Fibroblast of skin of left biceps (primary cell): ENCODE results near the gene SERPINA9.
"Not testable (repeated sequence)": the region's sequence is repeated elsewhere in the genome, so short reads cannot be mapped to it uniquely, and the experiment has no call there.

Source experiments
- DNase-seq, 2 experiments: peaks; one replicate each; pipeline ENCODE4 v3.0.0-alpha.2; 2013; ENCODE audit warnings: low read depth in 2 of 2

Gene SERPINA9, protein sequence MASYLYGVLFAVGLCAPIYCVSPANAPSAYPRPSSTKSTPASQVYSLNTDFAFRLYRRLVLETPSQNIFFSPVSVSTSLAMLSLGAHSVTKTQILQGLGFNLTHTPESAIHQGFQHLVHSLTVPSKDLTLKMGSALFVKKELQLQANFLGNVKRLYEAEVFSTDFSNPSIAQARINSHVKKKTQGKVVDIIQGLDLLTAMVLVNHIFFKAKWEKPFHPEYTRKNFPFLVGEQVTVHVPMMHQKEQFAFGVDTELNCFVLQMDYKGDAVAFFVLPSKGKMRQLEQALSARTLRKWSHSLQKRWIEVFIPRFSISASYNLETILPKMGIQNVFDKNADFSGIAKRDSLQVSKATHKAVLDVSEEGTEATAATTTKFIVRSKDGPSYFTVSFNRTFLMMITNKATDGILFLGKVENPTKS

DNA sequence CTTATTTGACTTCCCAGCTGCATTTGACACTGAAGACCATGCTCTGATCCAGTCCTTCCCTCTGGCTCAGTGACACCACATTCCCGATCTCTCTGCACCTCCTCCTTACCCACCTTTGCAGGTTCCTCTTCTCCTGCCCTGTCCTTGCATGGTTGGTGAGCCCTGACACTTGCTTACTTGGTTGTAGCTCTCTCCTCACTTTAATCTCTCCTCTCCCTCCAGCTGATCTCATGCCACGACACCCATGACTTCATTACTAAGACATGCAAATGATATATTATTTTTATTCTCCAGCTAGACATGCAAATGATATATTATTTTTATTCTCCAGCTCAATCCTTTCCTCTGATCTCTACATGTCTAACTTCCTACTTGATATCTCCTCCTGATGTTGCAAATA, at the start of gene SERPINA9:
Gene SERPINA9, minus strand, starts transcription at position 175 of the 400 bp plus-strand sequence. CDS start 6,357 bp downstream, outside the sequence.
- DNase-seq, result no peak

DNA sequence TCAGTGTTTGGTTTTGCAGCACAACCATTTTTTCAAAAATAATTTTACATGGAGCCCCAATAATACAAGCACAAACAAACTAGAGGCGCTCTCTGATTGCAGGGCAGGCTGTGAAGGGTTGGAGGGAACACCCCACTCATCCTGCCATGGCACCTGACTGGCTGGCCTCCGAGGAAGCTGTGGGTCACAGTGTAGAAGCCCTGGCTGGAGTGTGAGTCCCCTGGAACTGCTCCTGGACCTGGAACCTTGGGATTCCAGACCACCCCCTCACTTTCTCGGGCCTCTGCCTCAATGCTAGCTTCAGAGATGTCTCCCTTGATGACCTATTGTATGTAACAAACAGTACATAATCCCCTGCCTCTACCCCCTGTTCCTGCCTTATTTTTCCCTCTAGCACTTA, 48.1 kb upstream of the SERPINA9 start:
- no peak for DNase-seq

- DNase-seq, result no peak
Observed at GRCh38 chr14:94523265-94523664, 47.3 kb upstream of the SERPINA9 start.

- DNase-seq, result no peak
Observed at GRCh38 chr14:94522115-94522724, 46.2 kb upstream of the SERPINA9 start.

DNA sequence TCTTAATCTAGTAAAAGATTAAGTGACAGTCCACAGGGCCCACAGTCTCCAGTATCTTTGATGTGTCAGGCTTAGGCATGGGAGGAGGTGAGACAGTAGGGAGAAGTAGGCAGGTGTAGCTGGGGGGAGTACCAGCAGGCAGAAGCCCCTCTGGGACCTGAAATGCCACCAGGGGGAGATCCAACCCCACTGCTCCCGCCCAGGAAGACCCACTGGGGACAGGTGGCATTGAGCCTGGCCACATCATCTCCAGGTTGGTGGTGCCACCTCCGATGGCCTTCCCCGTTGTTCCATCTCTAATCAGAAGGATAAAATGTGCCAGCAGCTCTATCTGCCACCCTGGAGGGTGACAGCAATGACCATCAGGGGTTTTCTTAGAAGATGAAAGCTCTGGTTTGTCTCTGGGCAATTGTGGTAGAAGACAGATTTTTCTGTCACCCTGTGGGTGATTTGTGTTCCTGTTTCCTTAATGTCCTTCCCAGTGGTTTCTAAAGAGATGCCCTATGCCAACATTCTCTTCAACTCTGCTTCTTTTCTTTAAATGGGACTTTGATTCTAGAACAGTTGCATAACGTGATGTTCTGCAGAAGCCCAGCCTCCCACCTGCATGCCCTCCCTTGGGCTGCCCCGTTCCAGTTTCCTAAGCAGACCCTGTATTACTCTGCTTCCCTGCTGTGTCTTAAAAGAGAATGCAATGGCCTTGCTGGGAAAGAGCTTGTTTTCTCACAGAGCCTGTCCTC, 45.5 kb upstream of the SERPINA9 start:
- DNase-seq, result no peak

DNA sequence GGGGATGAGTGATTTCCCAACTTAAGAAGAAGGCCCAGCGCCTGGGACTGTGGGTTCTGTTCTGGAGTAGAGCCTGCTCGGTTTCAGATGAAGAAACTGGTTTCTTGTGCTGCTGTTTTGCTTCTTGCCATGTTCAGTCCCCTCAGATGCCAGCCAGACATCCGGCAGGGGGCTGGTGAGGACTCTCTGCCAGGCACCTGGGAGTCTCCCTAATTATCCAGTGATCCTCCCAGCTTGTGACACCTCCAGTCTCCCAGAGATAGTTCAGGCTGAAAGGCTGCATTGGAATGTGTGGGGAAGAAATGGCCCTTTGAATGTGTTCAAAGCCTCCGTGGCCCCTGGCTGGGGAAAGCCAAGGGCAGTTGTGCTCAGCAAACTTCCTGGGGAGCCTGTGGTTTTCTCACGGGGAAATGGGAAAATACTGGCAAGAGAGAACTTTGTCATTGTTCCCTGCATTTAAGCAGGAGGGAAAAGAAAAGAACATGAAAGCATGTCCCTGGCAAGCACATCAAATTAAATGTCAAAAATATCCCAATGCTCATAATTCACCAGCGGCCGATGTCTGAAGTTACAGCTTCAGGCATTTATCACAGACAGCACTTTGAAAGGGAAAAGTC, 41.8 kb upstream of the SERPINA9 start:
- no peak for DNase-seq

- no peak for DNase-seq
Observed at GRCh38 chr14:94517248-94517640, 41.2 kb upstream of the SERPINA9 start.

DNA sequence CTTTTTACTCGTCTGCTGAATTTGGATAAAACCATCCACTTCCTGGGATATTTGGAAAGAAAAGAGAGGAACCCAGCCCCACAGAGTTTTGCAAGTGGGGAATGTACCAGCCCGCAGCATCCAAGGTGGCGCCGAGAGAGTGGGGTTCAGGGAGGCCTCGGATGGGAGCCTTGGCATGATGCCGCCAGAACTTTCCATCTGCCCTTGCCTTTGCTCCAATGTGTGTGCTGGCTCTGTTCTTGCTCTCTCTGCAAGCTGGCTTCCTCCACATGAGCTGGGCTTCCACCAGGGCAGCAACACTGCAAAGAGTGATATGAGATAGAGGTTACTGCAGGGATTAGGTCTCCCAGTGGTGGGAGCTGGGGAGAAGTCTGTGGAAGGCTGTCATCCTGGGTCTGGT, 39.9 kb upstream of the SERPINA9 start:
- DNase-seq, result no peak

DNA sequence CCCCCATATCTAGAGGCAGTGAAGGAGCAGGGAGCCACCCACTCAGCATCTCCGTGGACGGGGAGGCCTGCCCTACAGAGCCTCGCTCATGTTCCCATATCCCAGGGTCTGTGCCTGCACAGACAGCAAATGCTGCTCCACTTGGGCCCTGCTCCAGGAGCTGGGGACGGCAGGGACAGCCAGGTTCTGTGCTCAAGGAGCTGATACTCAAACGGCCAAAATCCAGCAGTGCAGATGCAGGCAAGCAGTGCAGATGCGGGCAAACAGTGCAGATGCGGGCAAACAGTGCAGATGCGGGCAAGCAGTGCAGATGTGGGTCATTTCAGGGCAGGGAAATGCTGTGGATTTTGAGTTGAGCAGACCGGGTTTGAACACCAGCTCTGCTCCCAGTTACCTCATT, 39.4 kb upstream of the SERPINA9 start:
- DNase-seq, result no peak

DNA sequence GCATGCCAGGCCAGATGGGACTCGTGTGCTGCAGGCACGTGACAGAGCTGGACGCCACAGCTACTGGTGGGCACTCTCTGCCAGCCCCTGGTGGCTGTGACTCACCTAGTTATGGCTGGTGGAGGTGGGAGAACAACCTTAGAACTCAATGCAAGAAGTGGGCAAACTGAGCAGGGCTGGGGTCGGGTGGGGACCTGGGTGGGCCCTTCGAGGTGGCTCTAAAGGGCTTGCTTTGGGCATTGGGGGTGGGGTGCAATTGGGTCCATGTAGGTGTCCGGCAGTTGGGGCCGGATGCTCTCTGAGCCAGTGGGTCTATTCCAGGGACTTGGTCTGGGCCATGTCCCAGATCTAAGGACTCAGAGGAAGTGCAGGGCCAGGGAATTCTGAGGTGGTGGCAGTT, 38.4 kb upstream of the SERPINA9 start:
- no peak for DNase-seq

DNA sequence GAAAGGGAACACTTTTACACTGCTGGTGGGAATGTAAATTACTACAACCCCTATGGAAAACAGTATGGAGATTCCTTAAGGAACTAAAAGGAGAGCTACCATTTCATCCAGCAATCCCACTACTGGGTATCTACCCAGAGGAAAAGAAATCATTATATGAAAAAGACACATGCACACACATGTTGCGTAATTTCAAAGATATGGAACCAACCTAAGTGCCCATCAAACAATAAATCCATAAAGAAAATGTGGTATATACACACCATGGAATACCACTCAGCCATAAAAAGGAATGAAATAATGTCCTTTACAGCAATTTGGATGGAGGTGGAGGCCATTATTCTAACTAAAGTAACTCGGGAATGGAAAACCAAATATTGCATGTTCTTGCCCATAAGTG, 34.5 kb upstream of the SERPINA9 start:
- not testable (repeated sequence) for DNase-seq

DNA sequence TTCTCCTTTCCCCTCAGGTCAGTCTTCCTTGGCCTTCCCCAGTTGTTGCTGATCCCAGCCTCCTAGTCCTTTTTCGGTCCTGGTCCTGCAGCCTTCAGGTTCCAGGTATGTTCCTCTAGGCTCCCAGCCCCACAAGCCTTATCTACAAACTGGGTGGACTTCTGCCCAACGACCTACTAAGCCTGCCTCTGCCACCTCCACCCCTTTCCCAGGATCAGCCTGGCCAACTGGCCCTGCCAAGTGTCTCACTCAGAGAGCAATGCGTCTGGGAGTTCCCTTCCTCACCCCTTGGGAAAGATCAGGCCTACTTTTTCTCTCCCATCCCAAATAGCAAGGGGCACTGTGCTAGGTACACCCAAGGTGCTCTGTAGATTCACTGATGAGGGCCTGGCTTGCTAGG, 33.4 kb upstream of the SERPINA9 start, which contains the start of gene SERPINA12:
Gene SERPINA12, minus strand, starts transcription at position 114 of the 400 bp plus-strand sequence. CDS start 11,072 bp downstream, outside the sequence.
- no peak for DNase-seq

- DNase-seq, result no peak
Observed at GRCh38 chr14:94505641-94506040, 29.6 kb upstream of the SERPINA9 start.

DNA sequence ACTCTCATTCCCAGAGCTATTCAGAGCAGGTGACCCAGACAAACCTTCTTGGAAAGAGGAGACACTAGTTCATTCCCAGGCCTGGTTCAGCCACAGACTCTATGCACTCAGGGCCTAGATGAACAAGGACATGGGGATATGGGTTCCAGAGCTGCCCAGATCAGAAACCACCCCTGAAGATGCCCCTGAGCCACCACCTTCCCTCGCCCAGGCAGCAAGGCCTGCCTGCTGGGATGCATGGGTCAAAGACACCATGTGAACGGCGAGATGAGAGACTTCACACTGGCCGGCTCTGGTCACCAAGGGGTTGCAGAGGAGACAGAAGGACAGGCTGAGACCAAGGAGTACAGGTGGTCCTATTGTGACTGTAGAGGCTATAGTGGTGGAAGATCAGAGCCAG, 29.2 kb upstream of the SERPINA9 start:
- no peak for DNase-seq

DNA sequence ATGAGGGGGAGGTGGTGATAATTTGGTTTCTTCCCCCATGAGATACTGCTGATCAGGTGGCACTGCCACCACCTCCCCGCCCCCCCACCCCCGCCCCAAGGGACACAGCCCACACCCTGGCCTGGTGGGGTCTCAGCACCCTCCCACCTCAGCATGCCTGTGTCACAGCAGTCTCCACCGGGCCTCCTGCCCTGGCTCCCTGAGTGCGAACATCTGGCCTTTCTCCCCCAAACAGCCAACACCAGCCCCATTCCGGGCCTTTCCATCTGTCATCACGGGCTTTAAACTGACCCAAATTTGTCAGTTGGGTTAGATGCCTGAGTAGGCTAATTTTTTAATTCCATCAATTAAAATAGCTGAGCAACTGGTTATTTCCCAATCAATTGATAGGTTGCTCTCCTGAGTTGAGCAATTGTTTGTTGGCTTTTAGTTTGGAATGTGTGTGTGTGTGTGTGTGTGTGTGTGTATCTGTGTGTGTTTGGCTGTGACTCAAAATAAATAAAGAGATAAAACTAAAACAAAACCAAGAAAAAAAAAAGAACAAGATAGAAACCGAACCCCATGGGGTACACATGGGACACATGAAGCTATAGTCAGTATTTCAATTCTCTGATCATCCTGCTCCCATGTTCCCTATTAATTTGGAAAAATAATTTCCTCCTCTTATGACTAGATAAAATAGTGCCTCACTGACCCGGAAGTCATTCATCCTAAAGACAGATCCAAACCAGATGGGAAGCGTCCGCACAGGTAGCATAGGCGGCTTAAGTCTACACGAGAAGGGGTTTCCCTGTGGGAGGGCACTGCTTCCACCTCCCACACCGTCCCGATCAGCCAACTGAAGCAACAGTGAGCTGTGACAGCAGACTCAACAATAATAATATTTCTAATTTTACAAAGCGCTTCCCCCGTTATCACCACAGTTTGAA, 25.9 kb upstream of the SERPINA9 start:
- no peak for DNase-seq

- no peak for DNase-seq
Observed at GRCh38 chr14:94500264-94500663, 24.3 kb upstream of the SERPINA9 start.

DNA sequence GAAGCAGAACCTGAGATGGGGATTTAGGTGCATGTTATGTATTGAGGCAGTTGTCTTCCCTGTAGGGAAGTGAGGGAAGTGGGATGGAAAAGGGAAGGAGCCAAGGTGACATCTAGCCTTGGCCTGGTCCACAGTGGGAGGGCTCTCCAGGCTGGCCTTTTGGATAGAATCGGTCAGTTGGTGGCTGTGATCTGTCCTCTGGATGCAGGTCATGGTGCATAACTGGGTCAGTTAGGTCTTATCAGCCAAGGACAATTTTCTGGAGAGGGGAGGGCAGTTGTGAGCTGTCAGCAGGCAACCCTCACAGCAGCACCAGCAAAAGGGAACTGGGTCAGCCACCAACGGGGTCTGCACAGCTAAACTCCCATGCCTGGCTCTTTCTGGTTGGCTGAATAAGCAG, 23.7 kb upstream of the SERPINA9 start:
- no peak for DNase-seq

DNA sequence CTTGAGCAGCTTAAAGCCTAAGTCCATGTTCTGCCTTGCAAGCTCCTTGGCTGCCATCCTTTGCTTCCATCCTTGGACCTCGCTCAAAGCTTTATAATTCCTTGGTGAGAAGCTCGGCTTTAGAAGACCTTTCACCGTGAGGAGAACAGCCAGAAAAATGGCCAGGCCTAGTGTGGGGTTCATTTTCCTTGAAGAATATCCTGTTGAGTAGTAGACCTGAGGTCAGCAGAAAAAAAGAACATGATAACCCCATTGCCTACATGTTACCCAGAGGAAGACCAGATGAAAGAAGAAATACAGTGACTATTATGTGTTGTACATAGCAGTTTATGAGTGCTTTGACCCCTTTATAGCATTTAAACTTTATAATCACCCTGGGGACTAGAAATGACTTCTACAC, 22.2 kb upstream of the SERPINA9 start:
- no peak for DNase-seq

DNA sequence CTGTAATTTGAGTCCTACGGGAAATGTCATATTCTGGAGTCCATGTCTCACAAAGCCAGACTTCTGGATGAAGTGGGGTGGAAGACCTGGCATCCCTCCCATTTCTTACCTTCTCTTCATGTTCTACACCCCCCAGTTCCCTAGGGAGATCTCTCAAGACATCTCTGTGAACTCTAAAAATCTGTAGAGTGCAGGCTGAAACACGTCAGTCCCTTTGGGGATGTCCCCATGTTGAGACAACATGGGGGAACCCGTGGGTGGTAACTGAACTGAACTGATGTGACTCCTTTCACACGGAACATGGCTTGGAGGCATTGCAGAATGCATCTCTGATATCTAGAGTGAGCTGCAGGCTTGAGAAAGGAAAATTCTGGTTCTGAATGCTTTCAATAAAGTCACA, 18.1 kb upstream of the SERPINA9 start:
- no peak for DNase-seq

- no peak for DNase-seq
Observed at GRCh38 chr14:94491511-94491910, 15.5 kb upstream of the SERPINA9 start.

- no peak for DNase-seq
Observed at GRCh38 chr14:94489336-94489735, 13.3 kb upstream of the SERPINA9 start.
